HG03520 (cell line): ENCODE results near the gene GMPR.

Experiments
- ATAC-seq: cut with Tn5 transposase; IDR thresholded peaks from one replicate; pipeline ENCODE4 v1.9.1; 2021; ENCODE audit warnings: mild to moderate bottlenecking, moderate library complexity; ENCODE audit not compliant: unreplicated experiment

GMPR gene

DNA sequence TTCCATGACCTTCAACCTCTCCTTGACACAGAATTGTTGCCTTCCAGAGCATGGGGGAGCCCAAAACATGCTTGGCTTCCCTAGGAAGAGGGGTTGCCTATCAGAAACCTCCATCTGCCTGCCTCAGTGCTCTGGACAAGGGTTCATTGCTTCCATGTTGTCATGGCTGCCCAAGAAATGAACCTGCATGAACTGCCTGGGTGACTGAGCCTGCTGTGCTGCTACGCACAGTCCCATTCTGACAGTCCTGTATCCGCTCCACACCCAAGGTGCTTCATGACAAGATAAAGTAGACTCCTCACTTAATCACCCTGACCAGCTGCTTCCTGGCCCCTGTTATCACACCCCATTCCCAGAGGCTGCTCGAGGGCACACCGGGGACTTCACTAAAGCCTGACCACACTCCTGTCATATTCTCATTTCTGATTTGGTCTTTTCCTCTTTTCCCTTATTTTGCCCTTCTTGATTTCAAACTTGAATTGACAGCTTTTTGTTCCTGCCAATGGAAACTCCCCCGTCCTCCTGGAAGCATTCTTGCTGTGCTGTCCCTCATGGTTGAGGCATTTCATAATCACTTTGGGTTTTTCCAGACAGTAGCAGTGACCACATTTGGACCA, 31.9 kb downstream of the GMPR start:
- ATAC-seq: no peak

- no peak for ATAC-seq
Measured at GRCh38 chr6:16271428-16271827, 33.0 kb downstream of the GMPR start.

DNA sequence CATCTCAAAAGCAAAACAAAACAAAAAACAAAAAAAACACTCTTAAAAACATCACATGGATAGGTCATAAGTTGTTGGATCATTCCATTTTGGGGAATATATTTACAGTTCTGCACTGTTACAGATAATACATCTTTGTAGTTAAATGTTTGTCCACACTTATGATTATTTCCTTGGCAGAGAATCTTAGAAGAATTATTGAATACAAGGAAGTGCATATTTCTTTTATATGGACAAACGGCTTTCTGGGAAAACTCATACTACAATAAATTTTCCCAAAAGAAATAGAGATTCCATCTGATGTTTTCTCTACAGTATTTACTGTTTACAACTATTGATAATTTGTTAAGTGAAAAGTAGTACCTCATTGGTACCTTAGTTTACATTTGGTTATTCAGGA, 33.8 kb downstream of the GMPR start:
- ATAC-seq: no peak

DNA sequence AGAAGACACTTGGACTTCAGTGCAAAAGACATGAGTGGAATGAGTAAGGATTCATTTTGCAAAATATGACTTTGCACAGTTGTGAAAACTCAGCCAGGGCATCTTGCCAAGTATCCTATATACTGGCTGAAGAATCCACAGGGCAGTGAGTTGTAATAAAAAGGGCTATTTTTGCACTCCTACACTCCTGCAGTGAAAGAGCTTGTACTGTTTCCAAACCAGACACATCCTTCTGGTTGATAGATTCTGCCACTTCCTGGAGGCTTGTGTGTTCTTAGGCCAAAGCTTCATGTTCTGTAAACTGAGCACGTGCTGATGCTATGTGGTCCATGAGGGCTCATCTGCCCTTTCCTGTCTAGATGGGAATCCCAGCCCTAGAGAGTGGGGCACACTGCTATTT, 34.9 kb downstream of the GMPR start:
- ATAC-seq: no peak

DNA sequence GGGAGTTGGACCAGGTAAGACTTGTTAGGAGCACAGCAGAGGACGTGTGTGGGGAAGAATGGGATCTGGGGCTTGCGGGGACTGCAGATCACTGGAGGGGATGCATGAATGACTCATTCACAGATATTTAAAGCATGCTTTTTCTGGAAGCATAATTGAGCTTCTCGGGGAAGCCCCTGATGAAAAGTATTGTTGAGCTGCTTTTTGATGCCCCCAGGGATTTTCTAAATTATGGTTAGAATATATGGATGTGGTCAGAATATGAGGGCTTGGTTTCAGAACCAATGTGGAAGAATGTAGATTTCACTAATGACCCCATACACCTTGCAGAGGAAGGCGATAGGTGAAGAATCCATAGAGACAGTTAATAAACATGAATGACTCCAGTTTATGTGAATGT, 36.1 kb downstream of the GMPR start:
- no peak for ATAC-seq

DNA sequence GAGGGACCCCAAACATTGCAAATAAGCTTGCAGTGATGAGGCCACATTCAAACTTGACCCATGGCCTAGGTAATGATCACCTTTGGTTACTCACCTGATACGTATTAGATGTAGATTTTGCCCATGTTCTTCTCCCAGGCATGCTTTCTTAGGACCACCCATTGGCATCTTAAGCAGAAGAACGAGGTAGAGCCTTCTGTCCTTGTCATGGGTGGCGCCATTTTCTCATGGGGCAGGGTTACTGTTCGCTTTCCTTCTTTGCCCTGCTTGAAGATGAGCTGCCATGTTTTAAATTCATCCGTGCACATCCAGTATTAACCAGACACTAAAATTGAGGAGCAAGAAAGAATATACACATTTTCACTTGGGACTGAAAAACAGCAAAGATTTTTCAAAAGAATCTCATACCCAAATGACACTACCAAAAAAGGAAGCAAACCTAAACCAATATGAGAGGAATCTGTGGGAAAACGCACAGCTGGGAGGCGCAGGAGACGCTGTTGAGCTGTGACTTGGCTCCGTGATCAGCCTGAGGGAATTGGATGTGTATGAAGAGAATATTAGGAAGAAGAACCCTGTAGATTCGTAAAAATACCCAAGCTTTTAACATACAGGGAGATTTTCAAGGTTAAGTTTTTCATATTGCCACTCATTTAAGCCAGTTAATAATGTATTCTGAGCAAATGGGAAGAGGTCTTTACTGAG, 36.6 kb downstream of the GMPR start:
- ATAC-seq: no peak

DNA sequence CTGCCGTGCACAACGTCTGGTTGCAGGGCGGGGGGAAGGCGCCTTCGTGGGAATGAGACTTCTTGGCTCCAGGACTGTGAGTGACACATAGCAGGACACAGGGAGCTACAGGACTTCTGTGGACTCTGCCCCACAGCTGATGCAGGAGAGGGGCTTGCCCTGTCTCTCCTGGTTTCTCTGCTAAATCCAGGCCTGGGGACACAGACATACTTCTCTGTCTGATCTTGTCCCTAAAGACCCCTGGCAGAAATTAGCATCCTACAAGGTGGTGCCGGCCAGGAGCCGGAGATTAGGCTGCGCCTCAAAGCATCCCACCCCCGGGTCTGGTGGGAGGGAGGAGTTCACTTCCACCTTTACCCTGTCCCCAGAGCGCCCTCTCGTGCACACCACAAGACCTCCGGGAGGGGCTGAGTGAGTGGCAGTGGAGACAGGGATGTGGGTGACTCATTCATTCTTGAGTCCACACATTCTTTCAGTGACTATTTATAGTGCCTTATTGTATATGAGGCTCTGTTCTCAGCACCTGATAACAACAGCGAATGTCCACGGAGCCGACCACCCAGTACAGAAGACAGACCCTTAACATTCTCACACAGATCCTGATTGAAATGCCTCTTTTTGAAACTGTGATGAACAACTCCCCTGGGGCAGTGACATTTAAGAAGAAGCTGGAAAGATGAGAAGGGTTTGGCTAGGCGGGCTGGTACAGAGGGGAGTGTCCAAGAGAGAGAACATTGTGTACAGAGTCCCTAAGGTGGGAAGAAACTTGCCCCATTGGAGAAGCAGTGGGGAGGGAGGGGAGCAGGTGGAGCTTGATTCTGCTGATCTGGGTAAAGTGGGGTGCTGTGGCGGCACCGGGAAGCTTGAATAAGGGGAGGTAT, 39.0 kb downstream of the GMPR start:
- ATAC-seq: no peak

DNA sequence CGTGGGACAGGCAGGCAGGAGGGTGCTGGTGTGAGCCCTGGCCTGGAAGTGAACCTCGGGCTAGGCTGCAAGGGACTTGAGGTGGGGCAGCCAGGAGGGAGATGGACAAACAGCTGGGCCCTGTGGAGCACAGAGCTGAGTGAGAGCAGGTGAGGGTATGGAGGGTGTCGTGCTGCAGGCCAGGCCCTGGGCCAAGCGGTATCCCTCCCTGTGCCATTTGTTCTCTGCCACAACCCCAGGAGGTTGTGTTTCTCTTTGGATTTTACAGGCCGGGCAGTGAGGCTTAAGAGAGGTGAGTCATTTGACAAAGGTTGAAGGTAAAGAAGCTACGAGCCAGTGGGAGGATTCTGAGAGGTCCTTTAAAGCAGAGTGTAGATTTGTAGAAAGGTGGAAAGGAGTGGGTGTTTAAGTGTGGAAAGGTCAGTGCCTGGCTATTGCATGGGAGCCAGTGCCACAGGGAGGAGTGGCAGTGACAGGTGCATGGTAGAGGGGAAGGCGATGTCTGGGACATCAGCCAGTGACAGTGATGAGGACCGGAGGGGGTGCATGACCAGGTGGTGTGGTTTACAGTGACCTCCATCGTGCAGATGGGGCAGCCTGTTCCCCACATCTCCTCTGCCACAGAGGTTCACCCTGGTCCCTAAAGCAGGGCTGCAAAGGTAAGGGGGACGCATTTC, 39.8 kb downstream of the GMPR start:
- no peak for ATAC-seq

- no peak for ATAC-seq
Measured at GRCh38 chr6:16278750-16279149, 40.4 kb downstream of the GMPR start.

- no peak for ATAC-seq
Measured at GRCh38 chr6:16279243-16279642, 40.9 kb downstream of the GMPR start.

DNA sequence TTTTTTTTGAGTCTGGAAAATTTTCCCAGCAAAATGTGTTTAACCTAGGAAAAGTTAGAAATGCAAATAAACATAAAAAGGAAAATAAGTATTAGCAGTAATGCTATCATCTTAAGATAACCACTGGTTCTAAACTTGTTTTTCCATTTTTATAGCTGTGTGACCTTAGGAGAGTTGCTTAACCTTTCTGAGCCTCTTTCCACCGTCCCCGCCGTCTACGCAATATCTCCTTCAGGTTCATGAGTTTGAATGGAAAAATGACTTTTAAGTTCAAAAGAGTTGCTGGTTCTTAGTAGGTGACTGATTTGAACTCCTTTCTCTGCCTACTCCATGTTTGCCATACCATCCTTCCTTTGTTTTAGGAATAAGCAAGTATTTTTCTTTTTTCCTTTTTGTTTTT, 44.0 kb downstream of the GMPR start:
- no peak for ATAC-seq

DNA sequence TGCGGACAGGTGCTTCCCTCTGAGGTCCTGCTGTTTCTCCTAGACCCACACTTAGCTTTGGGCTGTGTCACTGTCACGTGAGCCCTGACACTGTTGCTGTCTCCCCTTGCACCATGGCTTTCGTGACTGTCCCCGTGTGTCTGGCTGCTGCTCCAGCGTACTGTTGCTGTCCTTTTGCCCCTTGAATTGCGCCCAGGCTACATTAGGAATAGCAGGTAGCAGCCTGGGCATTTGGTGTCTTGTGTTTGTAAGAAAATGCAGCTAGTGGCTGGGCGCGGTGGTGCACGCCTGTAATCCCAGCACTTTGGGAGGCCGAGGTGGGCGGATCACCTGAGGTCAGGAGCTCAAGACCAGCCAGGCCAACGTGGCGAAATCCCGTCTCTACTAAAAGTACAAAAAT, 46.1 kb downstream of the GMPR start:
- ATAC-seq: no peak

- no peak for ATAC-seq
Measured at GRCh38 chr6:16285467-16286150, 47.2 kb downstream of the GMPR start.

GRCh38 chr6:16286151-16286522, 47.8 kb downstream of the GMPR start:
- ATAC-seq: no peak

DNA sequence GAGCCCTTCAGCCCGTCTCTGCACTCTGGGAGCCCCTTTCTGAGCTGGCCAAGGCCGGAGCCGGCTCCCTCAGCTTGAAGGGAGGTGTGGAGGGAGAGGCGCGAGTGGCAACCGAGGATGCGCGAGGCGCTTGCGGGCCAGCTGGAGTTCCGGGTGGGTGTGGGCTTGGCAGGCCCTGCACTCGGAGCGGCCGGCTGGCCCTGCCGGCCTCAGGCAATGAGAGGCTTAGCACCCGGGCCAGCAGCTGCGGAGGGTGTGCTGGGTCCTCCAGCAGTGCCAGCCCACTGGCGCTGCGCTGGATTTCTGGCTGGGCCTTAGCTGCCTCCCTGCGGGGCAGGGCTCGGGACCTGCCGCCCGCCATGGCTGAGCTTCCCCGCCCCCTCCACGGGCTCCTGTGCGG, 49.8 kb downstream of the GMPR start:
- ATAC-seq: no peak

DNA sequence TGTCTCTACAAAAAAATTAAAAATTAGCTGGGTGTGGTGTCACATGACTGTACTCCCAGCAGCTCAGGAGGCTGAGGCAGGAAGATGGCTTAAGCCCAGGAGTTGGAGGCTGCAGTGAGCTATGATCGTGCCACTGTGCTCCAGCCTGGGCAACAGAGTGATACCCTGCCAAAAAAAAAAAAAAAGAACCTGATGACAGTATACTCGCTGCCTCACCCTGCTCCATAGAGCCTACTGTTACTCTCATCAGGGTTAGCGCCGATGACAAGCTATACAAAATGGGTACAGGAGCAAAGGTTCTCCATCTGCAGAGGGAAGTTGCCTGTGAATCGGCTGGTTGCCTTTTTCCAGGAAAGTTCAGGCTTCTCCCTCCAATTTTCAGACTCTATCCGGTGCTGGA, 53.4 kb downstream of the GMPR start:
- ATAC-seq: no peak

GRCh38 chr6:16292432-16292831, 54.0 kb downstream of the GMPR start:
- no peak for ATAC-seq

DNA sequence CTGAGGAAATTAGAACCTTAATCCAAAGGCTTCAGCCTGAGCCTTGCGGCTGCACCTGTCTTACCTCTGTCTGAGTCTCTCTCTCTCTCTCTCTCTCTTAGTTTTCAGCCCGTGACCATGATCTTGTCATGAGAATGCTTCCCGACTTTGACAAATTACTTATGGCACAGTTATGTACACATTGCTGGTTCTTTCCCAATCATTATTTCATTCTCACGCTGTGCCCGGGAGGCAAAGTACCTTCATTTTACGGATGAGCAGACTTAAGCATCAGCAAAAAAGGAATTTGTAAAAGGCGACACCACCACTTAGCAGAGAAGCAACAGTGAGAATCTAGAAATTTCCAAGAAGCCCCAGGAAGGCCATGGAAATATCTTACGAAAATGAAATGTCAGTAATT, 54.6 kb downstream of the GMPR start:
- no peak for ATAC-seq

- no peak for ATAC-seq
Measured at GRCh38 chr6:16294371-16294770, 56.0 kb downstream of the GMPR start.

- no peak for ATAC-seq
Measured at GRCh38 chr6:16295060-16295459, 56.7 kb downstream of the GMPR start.

GRCh38 chr6:16295471-16295870, 57.1 kb downstream of the GMPR start:
- ATAC-seq: no peak
